Stimulated activated naive B cell treated with anti-CD40 and anti-IgM and Interleukin-4, amounts not matched to agents 10 μg/mL and 1 μg/mL and 100 μg/mL, for 72 hours (primary cell): ENCODE measurements around the gene ABCF2.

Experiments
- ATAC-seq, 2 donors: fragments of 150-1000 bp; cut with Tn5 transposase; replicated peaks; 2 replicates each; pipeline ENCODE4 v1.10.0; 2021; ENCODE audit warnings: moderate library complexity in 1 of 2
- DNase-seq: peaks from one replicate; pipeline ENCODE4 v3.0.0; 2021
- H3K27ac Mint-ChIP-seq: one replicate; pipeline ENCODE4 v1.8.0; 2022; ENCODE audit warnings: mild to moderate bottlenecking, mixed read lengths
- H3K27me3 Mint-ChIP-seq, 2 donors: one replicate each; pipeline ENCODE4 v1.8.0; 2022; ENCODE audit warnings: mixed read lengths in 2 of 2
- H3K36me3 Mint-ChIP-seq, 2 donors: one replicate each; pipeline ENCODE4 v1.8.0; 2022; ENCODE audit warnings: mixed read lengths in 2 of 2, mild to moderate bottlenecking in 1 of 2
- H3K4me1 Mint-ChIP-seq, 2 donors: one replicate each; pipeline ENCODE4 v1.8.0; 2022; ENCODE audit warnings: mixed read lengths in 2 of 2, mild to moderate bottlenecking in 1 of 2
- H3K4me3 Mint-ChIP-seq, 2 donors: one replicate each; pipeline ENCODE4 v1.8.0; 2022; ENCODE audit warnings: mild to moderate bottlenecking in 2 of 2, mixed read lengths in 2 of 2, moderate library complexity in 1 of 2
- H3K9me3 Mint-ChIP-seq, 2 donors: one replicate each; pipeline ENCODE4 v1.8.0; 2022; ENCODE audit warnings: mixed read lengths in 2 of 2, mild to moderate bottlenecking in 1 of 2

ABCF2 gene

GRCh38 chr7:151231080-151231479 lies 4.1 kb upstream of the ABCF2 start:
- ATAC-seq (no peak), DNase-seq (no peak)
- Mint-ChIP-seq H3K27ac (no peak overlapping the region), H3K4me3 (no peak overlapping the region), H3K4me1 (peaks cover 35 to 55% of the 10 kb centered on the region in 2 donors), H3K9me3 (no peaks in the 10 kb centered on the region), H3K36me3 (peaks cover 7 to 29% of the 10 kb centered on the region in 2 donors), H3K27me3 (no peaks in the 10 kb centered on the region)

GRCh38 chr7:151229249-151229648 lies 2.2 kb upstream of the ABCF2 start:
- H3K27me3 Mint-ChIP-seq, result no peaks in the 10 kb centered on the region
- H3K4me1 Mint-ChIP-seq, result peaks cover 38 to 59% of the 10 kb centered on the region in 2 donors
- H3K4me3 Mint-ChIP-seq, result no peak overlapping the region
- DNase-seq (no peak), ATAC-seq (no peak)
- H3K9me3 Mint-ChIP-seq, result no peaks in the 10 kb centered on the region
- H3K27ac Mint-ChIP-seq, result no peak overlapping the region
- peaks cover 17 to 33% of the 10 kb centered on the region in 2 donors for H3K36me3 Mint-ChIP-seq

- peaks cover 21 to 32% of the 10 kb centered on the region in 2 donors for H3K36me3 Mint-ChIP-seq
- H3K9me3 Mint-ChIP-seq, result no peaks in the 10 kb centered on the region
- no peak for DNase-seq
- peak overlapping the region; percentile 96 to 97 for H3K4me3 Mint-ChIP-seq
- peaks cover 32 to 54% of the 10 kb centered on the region in 2 donors for H3K4me1 Mint-ChIP-seq
- H3K27me3 Mint-ChIP-seq, result no peaks in the 10 kb centered on the region
- no peak overlapping the region for H3K27ac Mint-ChIP-seq
- no peak for ATAC-seq
Measured at GRCh38 chr7:151228024-151228866, 1.2 kb upstream of the ABCF2 start.

GRCh38 chr7:151226560-151226874 lies 488 bp downstream of the ABCF2 start:
- Mint-ChIP-seq H3K36me3 (peaks cover 26 to 40% of the 10 kb centered on the region in 2 donors), H3K9me3 (no peaks in the 10 kb centered on the region), H3K4me3 (peak overlapping the region; percentile 96 to 97), H3K4me1 (peaks cover 26 to 43% of the 10 kb centered on the region in 2 donors), H3K27me3 (no peaks in the 10 kb centered on the region), H3K27ac (peak overlapping the region; percentile 97)
- ATAC-seq, result peak in 1 of 2 donors; percentile 12
- DNase-seq, result no peak

- DNase-seq (no peak), ATAC-seq (no peak)
- H3K36me3 Mint-ChIP-seq, result peaks cover 28 to 40% of the 10 kb centered on the region in 2 donors
- H3K27me3 Mint-ChIP-seq, result no peaks in the 10 kb centered on the region
- H3K27ac Mint-ChIP-seq, result peak overlapping the region; percentile 97
- no peaks in the 10 kb centered on the region for H3K9me3 Mint-ChIP-seq
- peak overlapping the region; percentile 96 to 97 for H3K4me3 Mint-ChIP-seq
- peaks cover 24 to 41% of the 10 kb centered on the region in 2 donors for H3K4me1 Mint-ChIP-seq
Measured at GRCh38 chr7:151225948-151226510, 976 bp downstream of the ABCF2 start.

GRCh38 chr7:151223728-151224127 lies 3.3 kb downstream of the ABCF2 start:
- ATAC-seq, result no peak
- H3K36me3 Mint-ChIP-seq, result peaks cover 35 to 54% of the 10 kb centered on the region in 2 donors

GRCh38 chr7:151218170-151218569 lies 8.8 kb downstream of the ABCF2 start:
- no peak overlapping the region for H3K4me3 Mint-ChIP-seq

More at GRCh38 chr7:151223728-151224127, 3.3 kb downstream of the ABCF2 start:
- Mint-ChIP-seq H3K4me1 (peaks cover 27 to 41% of the 10 kb centered on the region in 2 donors), H3K9me3 (no peaks in the 10 kb centered on the region), H3K27ac (no peak overlapping the region), H3K27me3 (no peaks in the 10 kb centered on the region), H3K4me3 (no peak overlapping the region)
- no peak for DNase-seq

GRCh38 chr7:151215396-151215795 lies 11.6 kb downstream of the ABCF2 start:
- no peak overlapping the region for H3K4me3 Mint-ChIP-seq
- H3K9me3 Mint-ChIP-seq, result no peaks in the 10 kb centered on the region
- DNase-seq, result no peak
- H3K27ac Mint-ChIP-seq, result no peak overlapping the region
- H3K36me3 Mint-ChIP-seq, result peaks cover 42 to 67% of the 10 kb centered on the region in 2 donors
- H3K4me1 Mint-ChIP-seq, result peaks cover 0 to 2% of the 10 kb centered on the region in 2 donors
- no peak for ATAC-seq
- H3K27me3 Mint-ChIP-seq, result no peaks in the 10 kb centered on the region

More at GRCh38 chr7:151218170-151218569, 8.8 kb downstream of the ABCF2 start:
- DNase-seq (no peak), ATAC-seq (no peak)
- Mint-ChIP-seq H3K27ac (peak overlapping the region; percentile 75), H3K9me3 (no peaks in the 10 kb centered on the region), H3K27me3 (no peaks in the 10 kb centered on the region), H3K36me3 (peaks cover 47 to 61% of the 10 kb centered on the region in 2 donors), H3K4me1 (peaks cover 0 to 6% of the 10 kb centered on the region in 2 donors)

- Mint-ChIP-seq H3K9me3 (no peaks in the 10 kb centered on the region), H3K27me3 (no peaks in the 10 kb centered on the region), H3K36me3 (peaks cover 42 to 58% of the 10 kb centered on the region in 2 donors), H3K4me1 (peaks cover 0 to under 1% of the 10 kb centered on the region in 2 donors), H3K4me3 (no peak overlapping the region), H3K27ac (no peak overlapping the region)
- ATAC-seq (no peak), DNase-seq (no peak)
Measured at GRCh38 chr7:151213826-151214225, 13.2 kb downstream of the ABCF2 start.

- Mint-ChIP-seq H3K27ac (peak overlapping the region; percentile 5), H3K27me3 (no peaks in the 10 kb centered on the region), H3K9me3 (no peaks in the 10 kb centered on the region), H3K4me3 (no peak overlapping the region), H3K4me1 (no peaks in the 10 kb centered on the region), H3K36me3 (peaks cover 31 to 46% of the 10 kb centered on the region in 2 donors)
- DNase-seq, result no peak
- ATAC-seq, result no peak
Measured at GRCh38 chr7:151212626-151213025, 14.4 kb downstream of the ABCF2 start.

- Mint-ChIP-seq H3K27ac (no peak overlapping the region), H3K4me3 (no peak overlapping the region), H3K27me3 (no peaks in the 10 kb centered on the region), H3K36me3 (peaks cover 31 to 46% of the 10 kb centered on the region in 2 donors), H3K4me1 (no peaks in the 10 kb centered on the region), H3K9me3 (no peaks in the 10 kb centered on the region)
- DNase-seq (no peak), ATAC-seq (no peak)
Measured at GRCh38 chr7:151211155-151211772, 15.7 kb downstream of the ABCF2 start.

GRCh38 chr7:151210087-151210854 lies 16.7 kb downstream of the ABCF2 start, which contains the start of gene H2BK1:
Gene H2BK1, minus strand, starts transcription at chr7:151210488. Its CDS starts 170 bp downstream, at chr7:151210318.
- Mint-ChIP-seq H3K4me3 (no peak within 1 kb of the TSS), H3K27me3 (peaks cover under 1 to 7% of the 10 kb centered on the region in 2 donors), H3K27ac (no peak within 1 kb of the TSS), H3K36me3 (peaks cover 26 to 38% of the 10 kb centered on the region in 2 donors), H3K4me1 (no peaks in the 10 kb centered on the region), H3K9me3 (no peaks in the 10 kb centered on the region)
- ATAC-seq (no peak), DNase-seq (no peak)

GRCh38 chr7:151209588-151209987 lies 17.4 kb downstream of the ABCF2 start:
- peaks cover 20 to 31% of the 10 kb centered on the region in 2 donors for H3K36me3 Mint-ChIP-seq
- no peak for DNase-seq
- no peak overlapping the region for H3K27ac Mint-ChIP-seq
- H3K27me3 Mint-ChIP-seq, result peaks cover 7 to 13% of the 10 kb centered on the region in 2 donors
- H3K9me3 Mint-ChIP-seq, result no peaks in the 10 kb centered on the region
- H3K4me3 Mint-ChIP-seq, result no peak overlapping the region
- ATAC-seq, result no peak
- no peaks in the 10 kb centered on the region for H3K4me1 Mint-ChIP-seq
